Measurements from ENCODE around the gene SGPP2. TPM values are rescaled to one million over a fixed set of nuclear protein-coding genes. Genes with fewer than 3 reads are reported as not detected.

SGPP2 gene
- total RNA-seq, 1 donor from 2014 or later: not detected

DNA sequence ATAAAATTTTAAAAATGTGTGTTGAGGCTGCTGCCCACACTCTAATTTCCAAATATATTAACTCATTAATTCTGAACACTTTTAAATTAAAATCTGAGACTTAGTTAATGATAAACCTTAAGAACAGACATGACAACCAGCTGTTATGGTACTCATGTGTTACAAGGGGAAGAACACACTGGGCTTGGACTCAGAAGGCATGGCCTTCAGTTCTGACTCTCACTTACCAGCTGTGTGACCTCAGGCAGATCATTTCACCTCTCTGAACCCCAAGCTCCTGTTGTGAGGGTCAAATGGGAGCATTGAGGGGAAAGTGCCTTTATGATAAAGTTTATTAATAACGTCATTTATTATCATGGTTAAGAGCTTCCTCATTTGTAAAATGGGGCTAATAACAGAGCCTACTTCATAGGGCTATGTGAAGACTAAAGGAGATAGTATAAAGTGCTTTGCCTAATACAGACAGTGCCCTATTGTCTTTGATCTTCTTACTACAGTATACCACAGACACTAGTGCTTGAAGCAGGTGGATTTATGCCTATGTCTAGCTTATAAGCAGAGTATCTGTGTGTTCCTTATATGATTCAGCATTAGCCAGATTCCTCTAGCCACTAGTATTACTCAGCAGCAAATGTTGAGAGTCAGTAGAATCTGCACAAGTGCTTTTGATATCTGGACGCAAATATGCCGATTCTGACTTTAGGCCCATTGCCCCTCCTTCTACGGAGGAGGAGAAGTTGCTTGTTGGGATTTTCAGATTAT is 99.6 kb downstream of the SGPP2 start:
- no peak for DNase-seq (ENCODE audit: low read depth)

DNA sequence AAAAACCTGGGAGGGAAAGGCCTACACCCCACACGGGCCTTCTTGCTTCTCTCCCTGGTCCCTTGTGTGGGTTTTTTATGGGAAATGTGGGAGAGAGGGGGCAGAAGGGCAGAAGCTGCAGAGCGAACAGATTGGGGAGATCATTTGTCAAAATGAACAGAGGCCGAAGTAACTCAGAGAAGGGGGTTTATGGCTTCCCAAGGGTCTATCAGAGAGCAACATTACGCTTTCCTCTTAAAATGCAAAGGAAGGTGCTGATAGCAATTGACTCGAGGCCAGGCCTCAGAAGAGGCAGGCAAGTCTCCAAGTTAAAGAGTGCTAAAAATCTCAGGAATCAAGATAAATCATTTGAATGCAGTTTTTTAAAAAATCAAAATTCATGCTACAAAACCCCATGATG is 101.5 kb downstream of the SGPP2 start:
- DNase-seq (ENCODE audit: low read depth): no peak

DNA sequence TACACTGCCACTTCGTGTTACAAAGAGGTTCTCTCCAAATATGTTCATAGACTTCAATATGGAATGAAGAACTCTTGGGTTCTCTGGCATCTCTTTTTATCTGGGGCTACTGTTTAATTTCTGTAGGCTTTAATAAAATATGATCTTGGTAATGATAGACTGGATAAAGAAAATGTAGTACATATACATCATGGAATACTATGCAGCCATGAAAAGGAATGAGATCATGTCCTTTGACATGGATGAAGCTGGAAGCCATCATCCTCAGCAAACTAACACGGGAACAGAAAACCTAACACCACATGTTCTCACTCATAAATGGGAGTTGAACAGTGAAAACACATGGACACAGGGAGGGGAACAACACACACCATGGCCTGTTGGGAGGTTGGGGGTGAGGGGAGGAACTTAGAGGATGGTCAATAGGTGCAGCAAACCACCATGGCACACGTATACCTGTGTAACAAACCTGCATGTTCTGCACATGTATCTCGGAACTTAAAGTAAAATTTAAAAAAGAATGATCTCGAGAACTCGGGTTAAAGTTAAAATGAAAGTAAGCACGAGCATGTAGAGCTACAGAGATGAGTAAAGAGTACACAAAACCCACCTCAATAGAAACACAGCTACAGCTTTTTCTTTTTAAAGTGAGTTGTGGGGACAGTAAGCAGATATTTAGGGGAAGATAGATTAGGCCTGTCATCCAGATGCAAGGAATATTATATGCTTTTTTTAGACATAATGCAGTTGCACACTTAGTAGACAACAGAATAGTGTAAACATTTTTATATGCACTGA is 102.3 kb downstream of the SGPP2 start:
- DNase-seq (ENCODE audit: low read depth): no peak

DNA sequence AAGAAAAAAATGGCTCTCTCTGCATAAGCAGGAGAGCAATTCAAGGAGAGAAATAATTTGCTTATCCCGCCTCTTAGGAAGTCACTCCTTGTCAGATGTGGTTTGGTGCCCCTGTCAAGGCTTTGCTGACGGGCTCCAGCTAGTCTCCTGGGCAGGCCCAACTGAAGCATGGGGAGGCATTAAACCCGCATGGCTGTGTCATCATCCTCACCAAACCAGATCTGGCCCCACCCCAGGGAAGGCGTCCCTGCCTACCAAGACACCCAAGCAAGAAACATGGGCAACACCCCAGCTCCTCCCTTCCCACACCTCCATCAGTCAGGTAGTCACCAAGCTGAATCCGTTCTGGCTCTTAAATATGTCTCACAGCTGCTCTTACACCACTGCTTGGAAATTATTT is 108.0 kb downstream of the SGPP2 start:
- DNase-seq (ENCODE audit: low read depth): no peak

DNA sequence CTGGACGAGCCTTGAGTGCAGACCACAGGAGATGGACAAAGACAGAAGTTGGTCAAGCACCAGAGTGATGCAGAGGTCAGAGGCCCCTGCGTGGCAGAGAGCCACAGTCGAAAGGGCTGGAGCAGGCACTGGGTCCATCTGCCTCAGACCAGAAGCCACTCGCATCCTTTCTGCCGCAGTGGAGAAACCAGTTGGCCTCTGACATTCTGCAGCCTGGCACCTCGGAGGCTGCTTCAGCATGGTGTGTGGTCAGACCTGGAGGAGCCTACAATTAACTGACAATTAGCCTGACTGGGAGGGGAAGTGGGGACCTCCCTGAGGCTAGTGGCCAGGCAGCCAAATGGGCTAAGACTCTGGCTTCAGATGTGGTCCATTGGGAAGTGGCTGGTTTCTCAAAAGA is 111.1 kb downstream of the SGPP2 start:
- DNase-seq (ENCODE audit: low read depth): no peak

DNA sequence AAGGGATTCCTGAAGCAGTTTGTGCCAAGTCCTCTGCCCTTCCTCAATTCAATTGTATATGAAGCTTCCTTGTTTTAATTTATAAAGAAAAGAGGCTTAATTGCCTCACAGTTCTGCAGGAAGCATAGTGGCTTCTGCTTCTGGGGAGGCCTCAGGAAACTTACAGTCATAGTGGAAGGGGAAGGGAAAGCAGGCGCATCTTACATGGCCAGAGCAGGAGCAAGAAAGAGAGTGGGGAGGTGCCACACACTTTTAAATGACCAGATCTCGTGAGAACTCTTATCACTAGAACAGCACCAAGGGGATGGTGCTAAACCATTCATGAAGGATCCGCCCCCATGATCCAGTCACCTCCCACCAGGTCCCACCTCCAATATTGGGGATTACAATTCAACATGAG is 114.2 kb downstream of the SGPP2 start:
- no peak for DNase-seq (ENCODE audit: low read depth)

DNA sequence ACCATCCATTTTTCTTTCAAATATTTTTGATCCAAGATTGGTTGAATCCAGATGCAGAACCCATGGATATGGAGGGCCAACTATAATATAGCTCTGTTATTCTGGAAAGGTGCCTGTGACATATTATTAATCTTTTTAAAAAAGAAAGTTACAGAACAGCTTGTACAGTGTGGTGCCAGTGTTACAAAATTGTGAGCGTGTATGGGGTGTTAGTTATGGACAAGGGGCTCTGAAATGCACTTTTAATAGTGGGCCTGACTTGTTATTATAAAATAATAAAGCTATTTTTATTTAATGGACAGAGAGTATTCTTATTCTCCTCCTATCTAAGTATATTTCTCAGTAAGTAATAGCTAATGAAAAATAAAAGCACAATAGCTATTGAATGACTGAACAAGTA is 120.3 kb downstream of the SGPP2 start:
- DNase-seq (ENCODE audit: low read depth): no peak

DNA sequence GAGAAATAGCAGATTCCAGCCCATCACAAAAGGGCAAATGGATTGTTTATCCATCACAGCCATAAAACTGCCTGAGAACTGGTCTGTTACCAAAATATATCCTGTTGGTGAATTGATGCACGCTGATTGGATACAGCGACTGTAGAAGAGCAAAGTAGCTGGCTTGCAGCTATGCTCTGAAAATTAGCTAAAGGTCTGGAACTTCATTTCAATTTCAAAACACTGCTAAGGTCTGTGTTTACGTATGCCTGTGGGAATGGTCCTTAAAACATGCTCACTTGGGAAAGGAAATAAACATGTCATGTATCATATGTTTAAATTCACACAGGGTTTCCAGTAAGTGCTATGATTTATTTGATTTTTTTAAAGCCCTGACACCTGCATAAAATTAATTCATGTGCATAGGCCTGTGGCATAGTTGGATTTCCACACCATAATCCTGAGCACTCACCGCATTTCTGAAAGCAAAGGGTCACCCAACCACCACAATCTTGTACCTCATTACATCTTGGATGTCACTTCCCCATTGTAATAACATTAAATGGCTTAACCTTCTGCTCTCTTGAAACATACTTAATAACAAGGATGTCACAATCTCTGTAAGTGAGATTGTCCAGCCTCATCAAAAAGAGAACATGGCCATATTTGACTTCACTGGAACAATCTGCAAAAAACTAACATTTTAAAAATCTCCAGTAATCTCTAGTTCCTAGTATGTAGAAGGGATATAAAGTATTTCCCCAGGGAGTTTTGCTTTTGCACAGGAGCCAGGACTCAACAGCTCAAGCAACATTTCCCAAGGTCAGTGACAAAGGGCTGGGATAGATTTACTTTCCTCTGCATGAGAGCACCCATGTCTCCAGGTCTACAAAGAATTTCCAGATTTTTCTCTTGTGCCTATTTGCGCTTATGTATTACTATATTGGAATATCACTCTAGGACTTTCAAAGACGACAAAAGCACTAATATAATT is 121.8 kb downstream of the SGPP2 start:
- no peak for DNase-seq (ENCODE audit: low read depth)

DNA sequence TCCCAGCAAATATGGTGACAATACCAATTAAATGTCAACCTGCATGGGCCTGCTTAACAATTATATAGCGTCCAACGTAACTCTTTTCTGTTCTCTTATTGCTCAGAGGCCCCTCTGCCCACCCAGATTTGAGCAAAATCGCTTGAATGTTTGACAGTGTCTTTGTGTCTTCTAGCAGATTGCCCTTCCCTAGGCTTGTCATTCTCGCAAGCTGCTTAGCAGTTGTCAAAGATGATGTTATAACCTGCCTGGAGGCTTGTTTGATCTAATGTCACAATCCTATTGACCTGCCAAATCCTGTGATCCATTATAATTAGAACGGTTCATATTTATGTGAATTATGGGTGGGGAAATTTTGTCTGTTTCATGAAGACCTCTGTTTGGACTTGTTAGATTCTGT is 122.7 kb downstream of the SGPP2 start:
- DNase-seq (ENCODE audit: low read depth): no peak

DNA sequence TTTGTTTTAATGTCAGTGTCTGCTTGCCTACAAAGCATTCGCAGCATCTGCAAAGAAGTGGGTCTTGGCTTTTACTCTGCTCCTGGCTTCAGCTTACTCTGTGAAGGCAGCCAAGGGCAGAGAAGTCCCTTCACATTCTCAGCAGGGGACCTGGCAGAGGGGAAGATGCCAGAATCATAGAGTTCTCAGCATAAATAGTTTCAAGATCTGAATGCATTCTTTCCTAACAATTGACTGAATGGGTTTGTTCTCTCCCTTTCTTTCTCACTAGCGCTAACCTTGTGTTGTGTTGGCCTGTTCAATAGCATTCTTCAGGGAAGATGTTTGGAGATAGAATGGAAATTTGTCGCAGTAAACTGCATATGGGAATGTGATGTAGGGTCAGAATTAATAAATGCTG is 124.6 kb downstream of the SGPP2 start:
- no peak for DNase-seq (ENCODE audit: low read depth)

DNA sequence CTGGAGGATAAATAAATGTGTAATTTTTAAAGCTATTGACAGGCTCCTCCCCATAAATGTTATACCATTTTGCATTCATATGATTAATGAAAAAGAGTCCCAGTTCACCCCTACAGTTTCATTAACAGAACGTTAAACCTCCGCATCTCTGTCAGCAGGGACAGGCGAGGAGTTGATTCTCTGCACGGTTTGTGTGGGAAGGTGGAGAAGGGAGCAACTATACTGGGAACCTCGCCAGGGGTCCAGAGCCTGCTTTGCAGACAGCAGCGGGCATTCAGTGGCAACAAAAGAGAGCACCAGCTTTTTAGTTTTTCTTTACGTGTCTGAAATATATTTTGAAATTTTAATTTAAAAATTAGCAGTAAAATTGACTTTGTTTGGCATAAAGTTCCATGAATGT is 130.2 kb downstream of the SGPP2 start:
- no peak for DNase-seq (ENCODE audit: low read depth)

DNA sequence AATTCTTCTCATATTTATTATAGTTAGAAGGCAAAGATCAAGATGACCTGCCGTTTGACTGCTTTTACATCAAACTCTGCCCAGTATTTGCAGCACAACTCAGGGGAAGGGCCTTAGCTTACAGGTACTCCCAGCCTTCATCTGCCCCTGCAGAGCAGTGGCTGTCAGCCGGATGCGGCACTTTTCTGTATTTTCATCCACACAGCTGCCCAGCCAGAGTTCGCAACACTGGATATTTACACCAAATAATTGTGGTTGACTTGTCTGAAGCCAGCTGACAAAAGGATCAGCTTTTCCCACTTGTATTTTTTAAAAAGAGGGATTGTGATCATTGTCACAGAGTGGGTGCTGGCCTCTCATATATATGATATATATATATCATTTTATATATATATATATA is 136.8 kb downstream of the SGPP2 start:
- no peak for DNase-seq (ENCODE audit: low read depth)

DNA sequence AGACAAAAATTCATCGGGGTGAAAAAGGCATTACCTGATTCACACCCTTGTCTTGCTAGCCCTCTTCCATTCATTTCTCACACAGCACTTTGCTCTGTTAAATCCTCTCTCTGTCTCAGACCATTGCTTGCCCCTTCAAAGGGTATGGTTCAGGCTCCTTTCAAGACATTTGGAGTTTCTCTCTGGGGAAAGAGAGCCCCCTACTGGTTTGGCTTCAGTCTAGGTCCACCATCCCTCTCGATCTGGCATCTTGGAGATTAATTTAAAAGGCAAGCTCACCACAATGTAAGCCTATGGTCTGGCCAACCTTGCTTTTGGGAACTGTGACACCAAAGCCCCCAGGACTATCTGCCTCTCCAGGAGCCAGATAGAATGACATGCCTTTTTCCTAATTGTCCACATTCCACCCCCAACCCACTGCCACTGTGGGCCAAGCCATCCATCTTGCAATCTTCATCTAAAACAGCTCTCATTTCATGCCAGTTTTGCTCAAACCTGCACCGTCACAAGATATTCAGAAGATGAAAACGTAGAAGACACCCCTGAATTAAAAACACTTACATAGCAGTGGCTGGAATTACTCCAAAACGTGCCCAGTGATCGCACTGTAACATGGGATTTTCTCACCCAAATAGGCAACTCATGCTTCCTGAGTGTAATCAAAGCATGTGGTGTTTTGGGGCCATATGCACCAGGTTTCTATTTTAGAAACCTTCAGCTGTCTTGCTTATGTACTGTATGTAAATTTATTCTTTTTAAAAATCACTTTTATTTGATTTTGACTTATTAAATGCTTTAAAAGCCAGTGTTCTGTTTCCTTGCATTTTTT is 137.7 kb downstream of the SGPP2 start:
- DNase-seq (ENCODE audit: low read depth): peak; percentile 78

DNA sequence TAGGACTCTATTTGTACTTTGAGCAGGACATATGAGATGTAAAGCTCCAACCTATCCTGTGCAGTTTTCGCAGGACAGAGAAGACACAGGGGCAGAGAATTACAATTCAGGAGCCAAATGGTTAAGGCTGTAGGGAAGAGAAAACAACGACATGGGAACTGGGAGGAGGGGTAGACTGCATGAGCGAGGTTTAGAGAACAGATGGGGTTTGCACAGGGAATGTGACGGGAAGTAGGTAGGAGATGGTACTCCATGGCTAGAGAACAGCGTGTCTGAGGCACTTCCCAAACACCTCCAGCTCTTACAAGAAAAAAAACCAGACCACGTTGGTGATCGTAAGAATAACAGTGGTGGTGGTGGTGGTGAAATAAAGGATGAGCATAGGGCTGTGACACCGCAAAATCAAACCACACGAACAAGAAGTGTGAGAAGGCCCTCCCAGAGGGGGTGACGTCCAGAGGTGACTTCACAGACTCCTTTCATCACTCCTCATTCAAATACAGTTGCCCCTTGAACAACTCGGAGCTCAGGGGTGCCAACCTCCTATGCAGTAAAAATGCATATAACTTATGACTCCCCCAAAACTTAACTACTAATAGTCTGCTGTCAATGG is 138.9 kb downstream of the SGPP2 start:
- no peak for DNase-seq (ENCODE audit: low read depth)

DNA sequence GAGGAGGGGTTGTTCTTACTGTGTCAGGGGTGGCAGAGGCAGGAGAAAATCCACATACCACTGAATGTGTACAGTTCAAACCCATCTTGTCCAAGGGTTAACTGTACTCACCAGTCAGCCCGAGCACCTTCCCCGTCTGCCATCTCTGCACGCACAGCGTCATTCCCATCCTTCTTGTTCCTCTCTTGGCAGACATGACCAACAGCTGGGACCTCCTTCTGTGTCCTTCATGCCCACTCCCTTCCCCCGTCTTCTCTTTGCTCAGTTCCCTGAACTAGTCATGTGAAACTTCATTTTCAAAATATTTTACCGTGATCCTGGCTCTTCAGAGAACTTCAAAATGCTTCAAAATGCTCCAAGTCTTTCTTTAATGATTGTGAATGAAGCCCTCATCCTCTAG is 139.6 kb downstream of the SGPP2 start:
- DNase-seq (ENCODE audit: low read depth): no peak

DNA sequence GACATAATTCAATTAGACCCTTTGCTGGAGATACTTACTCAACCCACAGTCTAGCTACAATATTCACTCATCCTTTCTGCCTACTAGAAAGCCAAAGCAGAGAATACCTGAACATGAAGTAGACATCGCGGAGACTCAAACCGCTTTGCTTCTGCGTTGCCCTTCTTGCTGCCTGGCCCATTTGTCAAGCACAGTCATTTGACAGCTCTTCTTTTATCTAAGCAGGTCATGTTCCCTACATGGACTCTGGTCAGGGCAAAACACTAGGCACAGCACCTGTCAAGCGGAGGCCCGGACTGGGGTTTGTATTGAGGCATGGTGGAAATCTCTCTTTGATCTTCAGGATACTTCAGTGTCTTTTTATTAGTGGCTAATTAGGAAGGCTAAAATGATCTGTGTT is 141.9 kb downstream of the SGPP2 start:
- DNase-seq (ENCODE audit: low read depth): peak; percentile 24

DNA sequence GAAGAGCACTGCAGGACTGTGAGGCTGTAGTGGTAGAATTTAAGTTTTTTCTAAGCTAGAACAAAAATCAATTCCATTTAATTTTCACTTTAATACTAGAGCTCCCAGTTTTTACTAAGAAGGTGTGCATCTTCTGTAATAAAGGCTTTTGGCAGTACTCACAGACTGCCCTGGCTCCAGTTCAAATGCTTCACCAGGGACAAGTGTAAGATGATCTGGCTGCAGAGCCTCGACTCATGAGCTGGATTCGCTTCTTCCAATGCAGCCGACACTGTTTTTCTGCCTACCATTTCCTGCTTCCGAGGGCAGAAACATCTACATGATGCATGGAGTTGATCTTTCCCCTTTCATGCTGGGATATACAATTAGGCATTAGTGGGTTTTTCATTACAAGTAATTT is 144.5 kb downstream of the SGPP2 start:
- peak; percentile 81 for DNase-seq (ENCODE audit: low read depth)

DNA sequence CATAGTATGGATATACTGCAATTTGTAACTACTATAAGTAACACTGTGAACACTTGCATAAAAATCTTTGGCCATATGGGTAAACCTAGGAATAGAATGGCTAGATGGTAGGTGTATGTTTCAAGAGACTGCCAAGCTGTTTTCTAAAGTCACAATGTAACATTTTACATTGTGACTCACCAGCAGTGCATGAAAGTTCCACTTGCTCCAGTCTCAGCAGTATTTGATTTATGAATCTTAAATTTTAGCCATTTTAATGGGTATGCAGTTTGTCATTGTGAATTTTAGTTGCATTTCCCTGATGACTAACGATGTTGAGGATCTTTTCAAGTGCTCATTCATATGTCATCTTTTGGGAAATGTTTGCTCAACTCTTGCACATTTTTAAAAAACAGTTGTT is 145.5 kb downstream of the SGPP2 start:
- no peak for DNase-seq (ENCODE audit: low read depth)

DNA sequence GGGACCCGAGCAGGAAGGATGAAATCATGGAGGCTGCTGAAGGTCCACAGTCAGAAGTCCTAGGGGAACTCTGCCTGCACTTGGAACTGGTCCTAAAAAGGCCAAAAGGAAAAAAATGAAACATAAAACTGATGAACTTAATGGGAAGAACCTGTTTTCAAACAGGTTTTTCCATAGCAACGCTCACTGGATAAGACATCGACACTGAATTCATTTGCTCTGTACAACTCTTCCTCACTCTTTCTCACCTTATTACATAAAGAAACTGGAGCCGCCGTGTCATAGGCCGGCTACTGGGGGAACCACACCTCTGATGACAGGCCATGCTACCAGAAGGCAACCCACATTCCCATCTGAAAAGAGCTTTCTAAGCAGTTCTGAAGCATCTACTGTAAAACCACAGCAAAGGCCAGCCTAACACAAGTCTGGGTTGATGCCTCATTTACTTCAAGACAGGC is 147.9 kb downstream of the SGPP2 start:
- peak; percentile 36 for DNase-seq (ENCODE audit: low read depth)

DNA sequence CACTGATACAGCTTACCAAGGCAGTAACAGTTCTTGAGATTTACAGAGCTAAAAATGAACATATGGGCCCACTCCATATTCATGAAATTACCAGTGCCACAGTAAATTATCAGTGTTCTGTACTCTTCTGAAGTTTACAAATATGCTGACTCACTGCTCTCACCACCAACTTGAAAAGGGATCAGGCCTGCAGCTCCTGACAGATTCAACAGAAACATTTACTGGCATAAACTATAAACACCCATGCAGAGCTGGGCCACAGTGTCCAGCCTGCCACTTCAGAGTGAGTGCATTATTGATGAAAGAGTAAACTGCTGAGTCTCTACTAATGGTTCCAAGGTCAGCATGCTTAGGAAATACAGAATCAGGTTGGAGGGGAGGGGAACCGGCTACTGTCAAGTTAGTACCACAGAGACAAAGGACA is 148.4 kb downstream of the SGPP2 start:
- DNase-seq (ENCODE audit: low read depth): peak; percentile 54
